Activated T-helper 2 cell treated with anti-CD3 and anti-CD28 coated beads, Interferon-gamma antibody, Interleukin-2, Interleukin-4, amounts not matched to agents 10 μg/mL and 5 μg/mL and 100 μg/mL, durations not matched to agents 14 hours and 24 hours and 36 hours (primary cell): ENCODE data around the gene B3GNT9. TPM values are rescaled to one million over a fixed set of nuclear protein-coding genes. Genes with fewer than 3 reads are reported as not detected.

ENCODE experiments used
- DNase-seq: peaks from one replicate; pipeline ENCODE4 v3.0.0; 2021; ENCODE audit warnings: low spot score
- H3K27ac Mint-ChIP-seq: one replicate; pipeline ENCODE4 v1.8.0; 2021; ENCODE audit warnings: mixed read lengths
- H3K27me3 Mint-ChIP-seq: one replicate; pipeline ENCODE4 v1.8.0; 2021; ENCODE audit warnings: low read depth, mixed read lengths
- H3K36me3 Mint-ChIP-seq: one replicate; pipeline ENCODE4 v1.8.0; 2021; ENCODE audit warnings: low read depth, mixed read lengths
- H3K4me1 Mint-ChIP-seq: one replicate; pipeline ENCODE4 v1.8.0; 2021; ENCODE audit warnings: low read depth, mixed read lengths
- H3K4me3 Mint-ChIP-seq: one replicate; pipeline ENCODE4 v1.8.0; 2021; ENCODE audit warnings: low read depth, mild to moderate bottlenecking, moderate library complexity, mixed read lengths
- H3K9me3 Mint-ChIP-seq: one replicate; pipeline ENCODE4 v1.8.0; 2021; ENCODE audit warnings: mixed read lengths
- intact Hi-C: fragments of 100-400 bp; cut with micrococcal nuclease; formaldehyde crosslinking; loops from one replicate; pipeline ENCODE4 v1.15.1; 2023
- total RNA-seq: library from RNA; stranded (reverse); gene quantifications from 2 replicates; pipeline ENCODE4 v1.2.3, GENCODE V29; 2022

Gene B3GNT9
- total RNA-seq, 1 donor from 2014 or later: 5.1 TPM

- peaks cover 12% of the 10 kb centered on the region for H3K36me3 Mint-ChIP-seq
- intact Hi-C loops: loop anchor here (5.0 kb wide), 1 partner anchor 159 kb away; no protein-coding TSS in a partner anchor
Measured at GRCh38 chr16:67105881-67106280, 44.9 kb downstream of the B3GNT9 start.

GRCh38 chr16:67105246-67105645 is 45.6 kb downstream of the B3GNT9 start:
- H3K36me3 Mint-ChIP-seq: peaks cover 17% of the 10 kb centered on the region
- peaks cover 9% of the 10 kb centered on the region for H3K4me1 Mint-ChIP-seq
- intact Hi-C loops: loop anchor here (5.0 kb wide), 1 partner anchor 158 kb away; no protein-coding TSS in a partner anchor
- DNase-seq: no peak
- H3K27ac Mint-ChIP-seq: no peak overlapping the region
- H3K27me3 Mint-ChIP-seq: no peaks in the 10 kb centered on the region
- H3K4me3 Mint-ChIP-seq: no peak overlapping the region
- H3K9me3 Mint-ChIP-seq: no peaks in the 10 kb centered on the region

More at GRCh38 chr16:67105881-67106280, 44.9 kb downstream of the B3GNT9 start:
- DNase-seq: no peak
- Mint-ChIP-seq H3K4me1 (peaks cover 9% of the 10 kb centered on the region), H3K4me3 (no peak overlapping the region), H3K27me3 (no peaks in the 10 kb centered on the region), H3K9me3 (no peaks in the 10 kb centered on the region), H3K27ac (no peak overlapping the region)

GRCh38 chr16:67104845-67105244 is 46.0 kb downstream of the B3GNT9 start:
- Mint-ChIP-seq H3K27me3 (no peaks in the 10 kb centered on the region), H3K27ac (no peak overlapping the region), H3K4me3 (no peak overlapping the region), H3K36me3 (peaks cover 17% of the 10 kb centered on the region), H3K4me1 (peaks cover 9% of the 10 kb centered on the region), H3K9me3 (no peaks in the 10 kb centered on the region)
- intact Hi-C loops: loop anchor here (5.0 kb wide), 2 partner anchors 48 to 158 kb away; no protein-coding TSS in a partner anchor
- no peak for DNase-seq

GRCh38 chr16:67104061-67104460 is 46.7 kb downstream of the B3GNT9 start:
- Mint-ChIP-seq H3K27me3 (no peaks in the 10 kb centered on the region), H3K36me3 (peaks cover 23% of the 10 kb centered on the region), H3K4me1 (peaks cover 7% of the 10 kb centered on the region), H3K27ac (no peak overlapping the region), H3K9me3 (no peaks in the 10 kb centered on the region), H3K4me3 (no peak overlapping the region)
- DNase-seq: no peak
- intact Hi-C loops: loop anchor here (5.0 kb wide), 1 partner anchor 47 kb away; no protein-coding TSS in a partner anchor

GRCh38 chr16:67101311-67102082 is 49.3 kb downstream of the B3GNT9 start:
- Mint-ChIP-seq H3K4me1 (peaks cover 6% of the 10 kb centered on the region), H3K36me3 (peaks cover 25% of the 10 kb centered on the region), H3K27ac (no peak overlapping the region), H3K27me3 (no peaks in the 10 kb centered on the region), H3K9me3 (no peaks in the 10 kb centered on the region), H3K4me3 (no peak overlapping the region)
- no peak for DNase-seq
- intact Hi-C loops: loop anchor here (1.0 to 5.0 kb wide), 2 partner anchors 44 to 83 kb away; no protein-coding TSS in a partner anchor

DNA sequence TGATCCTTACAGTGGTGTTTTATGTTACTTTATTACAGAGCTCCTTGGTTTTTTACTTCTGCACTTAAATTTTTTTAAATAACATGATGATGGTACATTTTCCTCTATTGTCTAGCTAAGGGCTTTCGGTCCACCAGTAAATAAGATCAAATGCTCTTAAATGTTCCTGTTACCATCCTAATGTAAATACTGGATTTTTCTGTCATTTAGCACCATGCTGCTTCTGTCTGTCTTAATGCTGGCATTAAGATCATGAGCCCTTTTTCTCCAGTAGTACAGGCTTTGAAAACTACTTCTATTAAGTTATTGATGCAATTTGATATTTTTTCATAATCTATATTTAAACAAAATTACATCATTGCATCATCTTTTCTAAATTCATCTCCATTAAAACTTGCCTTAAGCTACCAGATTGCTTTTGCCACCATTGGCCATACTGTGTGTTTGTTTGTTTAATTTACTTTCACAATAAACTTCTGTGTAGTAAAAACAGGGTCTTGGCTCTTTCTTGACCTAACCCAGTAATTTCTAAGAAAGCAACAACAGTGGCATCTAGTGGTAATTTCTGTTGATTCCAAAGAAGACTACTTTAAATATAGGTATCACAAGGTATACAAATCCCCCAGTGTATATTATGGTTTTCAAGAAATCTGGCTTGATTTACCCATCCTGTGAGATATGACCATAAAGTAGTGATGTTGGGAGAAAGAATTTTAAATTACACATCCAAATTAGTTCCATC is 50.1 kb downstream of the B3GNT9 start:
- intact Hi-C loops: loop anchor here (1.0 to 5.0 kb wide), 2 partner anchors 43 to 82 kb away; no protein-coding TSS in a partner anchor
- DNase-seq: no peak
- Mint-ChIP-seq H3K27me3 (no peaks in the 10 kb centered on the region), H3K4me1 (peaks cover 6% of the 10 kb centered on the region), H3K27ac (no peak overlapping the region), H3K36me3 (peaks cover 25% of the 10 kb centered on the region), H3K9me3 (no peaks in the 10 kb centered on the region), H3K4me3 (no peak overlapping the region)

DNA sequence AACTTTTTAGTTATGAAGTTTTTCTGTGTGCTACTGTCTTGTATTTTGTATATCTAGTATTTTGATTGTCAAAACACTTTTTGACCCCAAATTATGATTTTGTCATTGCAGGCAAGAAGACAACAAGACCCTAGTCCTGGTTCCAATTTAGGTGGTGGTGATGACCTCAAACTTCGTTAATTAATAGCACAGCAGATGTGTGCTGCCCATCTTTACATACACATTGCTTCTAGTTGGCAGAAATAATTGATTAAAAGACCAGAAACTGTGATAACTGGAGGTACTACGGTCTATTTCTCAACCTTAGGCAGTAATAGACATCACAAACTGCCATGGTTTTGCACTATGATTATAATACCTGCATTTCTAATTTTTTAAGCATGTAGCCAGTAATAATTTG is 52.2 kb downstream of the B3GNT9 start:
- no peak for DNase-seq
- H3K4me3 Mint-ChIP-seq: no peak overlapping the region
- intact Hi-C loops: no loop called here
- no peak overlapping the region for H3K27ac Mint-ChIP-seq
- no peaks in the 10 kb centered on the region for H3K27me3 Mint-ChIP-seq
- H3K9me3 Mint-ChIP-seq: no peaks in the 10 kb centered on the region
- H3K36me3 Mint-ChIP-seq: peaks cover 34% of the 10 kb centered on the region
- peaks cover 6% of the 10 kb centered on the region for H3K4me1 Mint-ChIP-seq

Other genes starting within 250 kb of the B3GNT9 start
- gene CDH16, start 232.1 kb downstream of the B3GNT9 start, total RNA-seq: not detected in 2 replicates
- gene RRAD, start 225.5 kb downstream of the B3GNT9 start, total RNA-seq: 1.2 and 1.8 TPM in 2 replicates
- 161 and 165 TPM in 2 replicates for gene CIAO2B, start 216.6 kb downstream of the B3GNT9 start, total RNA-seq
- 35.3 and 36.8 TPM in 2 replicates for gene CES2, start 215.5 kb downstream of the B3GNT9 start, total RNA-seq
- 9.4 and 10.6 TPM in 2 replicates for gene CES3, start 189.7 kb downstream of the B3GNT9 start, total RNA-seq
- 29.8 and 30.1 TPM in 2 replicates for gene CES4A, start 162.4 kb downstream of the B3GNT9 start, total RNA-seq
- gene CBFB, start 121.8 kb downstream of the B3GNT9 start, total RNA-seq: 156 and 159 TPM in 2 replicates
- gene PHAF1, start 41.1 kb downstream of the B3GNT9 start, total RNA-seq: 17.4 and 17.8 TPM in 2 replicates
- gene TRADD, start 8.9 kb upstream of the B3GNT9 start, total RNA-seq: 35.0 and 38.3 TPM in 2 replicates
- 26.4 and 26.7 TPM in 2 replicates for gene FBXL8, start 9.0 kb upstream of the B3GNT9 start, total RNA-seq
- 33.4 and 33.9 TPM in 2 replicates for gene HSF4, start 13.7 kb upstream of the B3GNT9 start, total RNA-seq
- 27.3 and 30.1 TPM in 2 replicates for gene NOL3, start 19.5 kb upstream of the B3GNT9 start, total RNA-seq
- gene MATCAP1, start 33.0 kb upstream of the B3GNT9 start, total RNA-seq: 57.1 and 59.5 TPM in 2 replicates
- 0.14 TPM in 1 of 2 replicates, not detected in the other for gene EXOC3L1, start 39.1 kb upstream of the B3GNT9 start, total RNA-seq
- gene E2F4, start 41.2 kb upstream of the B3GNT9 start, total RNA-seq: 132 and 139 TPM in 2 replicates
- 6.8 and 7.1 TPM in 2 replicates for gene ELMO3, start 48.1 kb upstream of the B3GNT9 start, total RNA-seq
- 53.8 and 55.4 TPM in 2 replicates for gene TMEM208, start 76.1 kb upstream of the B3GNT9 start, total RNA-seq
- gene FHOD1, start 96.5 kb upstream of the B3GNT9 start, total RNA-seq: 134 and 141 TPM in 2 replicates
- 5.1 and 6.4 TPM in 2 replicates for gene SLC9A5, start 98.0 kb upstream of the B3GNT9 start, total RNA-seq
- 30.4 and 33.4 TPM in 2 replicates for gene PLEKHG4, start 128.5 kb upstream of the B3GNT9 start, total RNA-seq
- 0.87 and 1.2 TPM in 2 replicates for gene KCTD19, start 175.7 kb upstream of the B3GNT9 start, total RNA-seq
- gene LRRC36, start 175.8 kb upstream of the B3GNT9 start, total RNA-seq: 0.60 and 0.89 TPM in 2 replicates
- gene TPPP3, start 242.5 kb upstream of the B3GNT9 start, total RNA-seq: not detected in 2 replicates